ENCODE data around the gene WWOX. TPM values are rescaled to one million over a fixed set of nuclear protein-coding genes. Genes with fewer than 3 reads are reported as not detected.
A peak's percentile ranks its signal among the peaks of the same experiment; 100 is the strongest.

The WWOX gene
- total RNA-seq, 4 donors from 2014 or later = 12.9 to 53.5 (median 25.6) TPM

GRCh38 chr16:78372277-78372676 lies 272.8 kb downstream of the WWOX start:
- TF ChIP-seq CTCF (IDR thresholded peaks at IDR 0.05) (no peak), EP300 (IDR thresholded peaks at IDR 0.05) (no peak), POLR2AphosphoS5 (IDR thresholded peaks at IDR 0.05) (no peak), POLR2A (IDR thresholded peaks at IDR 0.05) (no peak)
- no peaks in the 10 kb centered on the region for H3K27me3 ChIP-seq
- WGBS, 2 donors (ENCODE audit: low coverage in 1 of 2) = 86 to 88% methylated on average over 3 of the region's 3 CpGs
- ATAC-seq = no peak
- H3K9me3 ChIP-seq = no peaks in the 10 kb centered on the region
- H3K4me3 ChIP-seq = no peak overlapping the region
- H3K4me1 ChIP-seq = no peaks in the 10 kb centered on the region
- no peaks in the 10 kb centered on the region for H3K36me3 ChIP-seq
- H3K27ac ChIP-seq = no peak overlapping the region

GRCh38 chr16:78375055-78375679 lies 275.7 kb downstream of the WWOX start:
- 87 to 88% methylated on average over 15 of the region's 15 CpGs for WGBS, 2 donors (ENCODE audit: low coverage in 1 of 2)
- no peak overlapping the region for H3K4me3 ChIP-seq
- no peaks in the 10 kb centered on the region for H3K4me1 ChIP-seq
- H3K9me3 ChIP-seq = no peaks in the 10 kb centered on the region
- no peaks in the 10 kb centered on the region for H3K27me3 ChIP-seq
- H3K36me3 ChIP-seq = no peaks in the 10 kb centered on the region
- H3K27ac ChIP-seq = no peak overlapping the region
- no peak for ATAC-seq
- TF ChIP-seq POLR2AphosphoS5 (IDR thresholded peaks at IDR 0.05) (peak; percentile 19), POLR2A (IDR thresholded peaks at IDR 0.05) (no peak)

GRCh38 chr16:78376452-78376851 lies 277.0 kb downstream of the WWOX start:
- Histone ChIP-seq H3K4me1 (no peaks in the 10 kb centered on the region), H3K27me3 (no peaks in the 10 kb centered on the region), H3K4me3 (no peak overlapping the region), H3K27ac (no peak overlapping the region), H3K9me3 (no peaks in the 10 kb centered on the region), H3K36me3 (no peaks in the 10 kb centered on the region)
- no peak for ATAC-seq
- 80 to 100% methylated on average over 1 to 3 of the region's 4 CpGs for WGBS, 2 donors (ENCODE audit: low coverage in 1 of 2)
- TF ChIP-seq CTCF (IDR thresholded peaks at IDR 0.05) (no peak), POLR2AphosphoS5 (IDR thresholded peaks at IDR 0.05) (no peak), EP300 (IDR thresholded peaks at IDR 0.05) (no peak), POLR2A (IDR thresholded peaks at IDR 0.05) (no peak)

- Histone ChIP-seq H3K4me1 (no peaks in the 10 kb centered on the region), H3K27me3 (no peaks in the 10 kb centered on the region), H3K9me3 (no peaks in the 10 kb centered on the region), H3K27ac (no peak overlapping the region), H3K36me3 (no peaks in the 10 kb centered on the region), H3K4me3 (no peak overlapping the region)
- TF ChIP-seq POLR2AphosphoS5 (IDR thresholded peaks at IDR 0.05) (no peak), POLR2A (IDR thresholded peaks at IDR 0.05) (no peak), EP300 (IDR thresholded peaks at IDR 0.05) (no peak), CTCF (IDR thresholded peaks at IDR 0.05) (no peak)
- ATAC-seq = no peak
- 43 to 80% methylated on average over 4 of the region's 4 CpGs for WGBS, 2 donors (ENCODE audit: low coverage in 1 of 2)
Measured at GRCh38 chr16:78377312-78377711, 277.9 kb downstream of the WWOX start.

GRCh38 chr16:78381060-78381459 lies 281.6 kb downstream of the WWOX start:
- Histone ChIP-seq H3K4me1 (peaks cover 0 to 10% (median 0%) of the 10 kb centered on the region in 3 donors), H3K27me3 (no peaks in the 10 kb centered on the region), H3K4me3 (no peak overlapping the region), H3K9me3 (no peaks in the 10 kb centered on the region), H3K36me3 (no peaks in the 10 kb centered on the region), H3K27ac (no peak overlapping the region)
- ATAC-seq = no peak
- 100% methylated on average over 1 of the region's 1 CpG; no CpG with 5 or more reads in 1 of the 2 donors for WGBS, 2 donors (ENCODE audit: low coverage in 1 of 2)
- TF ChIP-seq CTCF (IDR thresholded peaks at IDR 0.05) = no peak
- TF ChIP-seq EP300 (IDR thresholded peaks at IDR 0.05) = no peak
- no peak for TF ChIP-seq POLR2A (IDR thresholded peaks at IDR 0.05)
- TF ChIP-seq POLR2AphosphoS5 (IDR thresholded peaks at IDR 0.05) = no peak

Data from gastroesophageal sphincter (tissue), 4 donors.